WTC11 (cell line): ENCODE data around the gene FAM78B.

Experiments used
- ATF2 ChIP-seq: sonication (generic); formaldehyde crosslinking; IDR thresholded peaks from 2 replicates; pipeline ENCODE4 v1.8.1; 2022; ENCODE audit warnings: low read depth, missing genetic modification reagents, borderline replicate concordance
- ELF4 ChIP-seq: sonication (generic); formaldehyde crosslinking; IDR thresholded peaks from 2 replicates; pipeline ENCODE4 v1.8.1; 2022; ENCODE audit warnings: low read depth, mild to moderate bottlenecking, moderate library complexity, missing genetic modification reagents
- FOXK1 ChIP-seq: sonication (generic); formaldehyde crosslinking; IDR thresholded peaks from 2 replicates; pipeline ENCODE4 v1.8.0; 2022; ENCODE audit warnings: mild to moderate bottlenecking, moderate library complexity, missing genetic modification reagents
- MAX ChIP-seq: sonication (generic); formaldehyde crosslinking; IDR thresholded peaks from 2 replicates; pipeline ENCODE4 v1.8.0; 2022; ENCODE audit warnings: mild to moderate bottlenecking, missing genetic modification reagents
- OVOL2 ChIP-seq: fragments of 250-450 bp; sonication (Bioruptor Pico); IDR thresholded peaks from 2 replicates; pipeline ENCODE4 v1.9.0; 2021; ENCODE audit warnings: mild to moderate bottlenecking, borderline replicate concordance
- RELA ChIP-seq: sonication (generic); formaldehyde crosslinking; IDR thresholded peaks from 2 replicates; pipeline ENCODE4 v1.8.1; 2022; ENCODE audit warnings: missing genetic modification reagents, mild to moderate bottlenecking, borderline replicate concordance
- TEAD4 ChIP-seq: sonication (generic); formaldehyde crosslinking; IDR thresholded peaks from 2 replicates; pipeline ENCODE4 v1.8.0; 2022; ENCODE audit warnings: mild to moderate bottlenecking, missing genetic modification reagents
- ZNF671 ChIP-seq: fragments of 250-450 bp; sonication (Bioruptor Pico); IDR thresholded peaks from 2 replicates; pipeline ENCODE4 v1.8.0; 2021; ENCODE audit warnings: mild to moderate bottlenecking
- TF ChIP-seq, protein P1 (sequence below): fragments of 200-600 bp; IDR thresholded peaks from 2 replicates; pipeline ENCODE4 v1.8.0; 2022; ENCODE audit warnings: antibody characterized with exemption
- TF ChIP-seq, protein P2 (sequence below): sonication (generic); formaldehyde crosslinking; IDR thresholded peaks from 2 replicates; pipeline ENCODE4 v1.8.1; 2022; ENCODE audit warnings: missing genetic modification reagents, borderline replicate concordance
- TF ChIP-seq, protein P3 (sequence below): sonication (generic); formaldehyde crosslinking; conservative IDR thresholded peaks from 2 replicates; pipeline ENCODE4 v1.8.1; 2022; ENCODE audit warnings: mild to moderate bottlenecking, missing genetic modification reagents

- TF ChIP-seq OVOL2 (CRISPR knock-in tag) (no peak), ZNF671 (CRISPR knock-in tag) (no peak), MAX (CRISPR knock-in tag) (no peak), RELA (no peak), TEAD4 (CRISPR knock-in tag) (no peak), FOXK1 (CRISPR knock-in tag) (no peak), ATF2 (CRISPR knock-in tag) (no peak), ELF4 (CRISPR knock-in tag) (no peak)
- TF ChIP-seq, protein P1, sequence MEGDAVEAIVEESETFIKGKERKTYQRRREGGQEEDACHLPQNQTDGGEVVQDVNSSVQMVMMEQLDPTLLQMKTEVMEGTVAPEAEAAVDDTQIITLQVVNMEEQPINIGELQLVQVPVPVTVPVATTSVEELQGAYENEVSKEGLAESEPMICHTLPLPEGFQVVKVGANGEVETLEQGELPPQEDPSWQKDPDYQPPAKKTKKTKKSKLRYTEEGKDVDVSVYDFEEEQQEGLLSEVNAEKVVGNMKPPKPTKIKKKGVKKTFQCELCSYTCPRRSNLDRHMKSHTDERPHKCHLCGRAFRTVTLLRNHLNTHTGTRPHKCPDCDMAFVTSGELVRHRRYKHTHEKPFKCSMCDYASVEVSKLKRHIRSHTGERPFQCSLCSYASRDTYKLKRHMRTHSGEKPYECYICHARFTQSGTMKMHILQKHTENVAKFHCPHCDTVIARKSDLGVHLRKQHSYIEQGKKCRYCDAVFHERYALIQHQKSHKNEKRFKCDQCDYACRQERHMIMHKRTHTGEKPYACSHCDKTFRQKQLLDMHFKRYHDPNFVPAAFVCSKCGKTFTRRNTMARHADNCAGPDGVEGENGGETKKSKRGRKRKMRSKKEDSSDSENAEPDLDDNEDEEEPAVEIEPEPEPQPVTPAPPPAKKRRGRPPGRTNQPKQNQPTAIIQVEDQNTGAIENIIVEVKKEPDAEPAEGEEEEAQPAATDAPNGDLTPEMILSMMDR: no peak
- TF ChIP-seq, protein P2, sequence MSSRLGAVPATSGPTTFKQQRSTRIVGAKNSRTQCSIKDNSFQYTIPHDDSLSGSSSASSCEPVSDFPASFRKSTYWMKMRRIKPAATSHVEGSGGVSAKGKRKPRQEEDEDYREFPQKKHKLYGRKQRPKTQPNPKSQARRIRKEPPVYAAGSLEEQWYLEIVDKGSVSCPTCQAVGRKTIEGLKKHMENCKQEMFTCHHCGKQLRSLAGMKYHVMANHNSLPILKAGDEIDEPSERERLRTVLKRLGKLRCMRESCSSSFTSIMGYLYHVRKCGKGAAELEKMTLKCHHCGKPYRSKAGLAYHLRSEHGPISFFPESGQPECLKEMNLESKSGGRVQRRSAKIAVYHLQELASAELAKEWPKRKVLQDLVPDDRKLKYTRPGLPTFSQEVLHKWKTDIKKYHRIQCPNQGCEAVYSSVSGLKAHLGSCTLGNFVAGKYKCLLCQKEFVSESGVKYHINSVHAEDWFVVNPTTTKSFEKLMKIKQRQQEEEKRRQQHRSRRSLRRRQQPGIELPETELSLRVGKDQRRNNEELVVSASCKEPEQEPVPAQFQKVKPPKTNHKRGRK (CRISPR knock-in tag): no peak
- TF ChIP-seq, protein P3, sequence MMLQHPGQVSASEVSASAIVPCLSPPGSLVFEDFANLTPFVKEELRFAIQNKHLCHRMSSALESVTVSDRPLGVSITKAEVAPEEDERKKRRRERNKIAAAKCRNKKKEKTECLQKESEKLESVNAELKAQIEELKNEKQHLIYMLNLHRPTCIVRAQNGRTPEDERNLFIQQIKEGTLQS (CRISPR knock-in tag): no peak
Measured at GRCh38 chr1:166164995-166165660, 1.7 kb downstream of the FAM78B start.
